ENCODE data around the gene PIGC. TPM values are rescaled to one million over a fixed set of nuclear protein-coding genes. Genes with fewer than 3 reads are reported as not detected.

Gene PIGC
- polyA plus RNA-seq, 6 donors from 2014 or later = 70.8 to 127 (median 94.5) TPM

GRCh38 chr1:172477216-172477615 is 33.3 kb upstream of the PIGC start:
- Mint-ChIP-seq H3K4me1 (peaks cover 0 to 5% (median 0%) of the 10 kb centered on the region in 3 donors), H3K27ac (no peak overlapping the region), H3K4me3 (no peak overlapping the region), H3K9me3 (no peaks in the 10 kb centered on the region), H3K27me3 (peaks cover 0 to 13% (median 4%) of the 10 kb centered on the region in 3 donors), H3K36me3 (no peaks in the 10 kb centered on the region)
- DNase-seq = no peak
- ATAC-seq (ENCODE audit: low read depth in 2 of 2) = no peak

DNA sequence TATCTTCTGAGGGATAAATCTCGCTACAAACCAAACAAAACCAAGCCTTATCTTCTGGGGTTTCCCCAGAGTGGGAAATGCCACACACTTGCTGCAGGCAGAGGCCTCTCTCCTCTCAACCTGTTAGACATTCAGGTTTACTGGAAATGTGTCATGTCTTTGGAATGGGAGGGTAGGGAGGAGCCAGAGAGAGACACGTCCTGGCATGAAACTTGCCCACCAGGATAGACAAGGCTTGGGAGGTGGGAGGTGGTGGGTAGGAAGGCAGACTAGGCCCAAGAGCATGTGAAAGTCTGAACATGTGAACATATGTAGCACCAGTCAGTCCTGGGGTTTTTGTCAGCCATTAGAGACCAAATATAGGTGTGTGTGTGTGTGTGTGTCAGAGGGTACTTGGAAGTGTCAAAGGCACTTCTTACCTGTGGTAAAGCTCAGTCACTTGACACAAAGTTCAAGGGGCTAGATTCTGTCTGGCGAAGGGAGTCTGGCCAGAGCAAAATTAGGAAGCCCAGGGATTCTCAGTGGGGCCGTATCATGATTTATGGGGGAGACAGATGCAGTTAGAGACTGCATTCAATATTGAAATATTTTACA is 32.4 kb upstream of the PIGC start:
- Mint-ChIP-seq H3K9me3 (no peaks in the 10 kb centered on the region), H3K4me1 (peaks cover 0 to 5% (median 0%) of the 10 kb centered on the region in 3 donors), H3K36me3 (no peaks in the 10 kb centered on the region), H3K27me3 (peaks cover 0 to 13% (median 4%) of the 10 kb centered on the region in 3 donors), H3K4me3 (no peak overlapping the region), H3K27ac (peak overlapping the region in 1 of 6 donors; percentile 69)
- ATAC-seq (ENCODE audit: low read depth in 2 of 2) (no peak), DNase-seq (no peak)

- ATAC-seq (ENCODE audit: low read depth in 2 of 2) = no peak
- Mint-ChIP-seq H3K27ac (no peak overlapping the region), H3K4me3 (no peak overlapping the region)
Observed at GRCh38 chr1:172473842-172474241, 30.0 kb upstream of the PIGC start.

GRCh38 chr1:172473302-172473701 is 29.4 kb upstream of the PIGC start:
- Mint-ChIP-seq H3K9me3 (no peaks in the 10 kb centered on the region), H3K4me3 (no peak overlapping the region), H3K27ac (no peak overlapping the region), H3K36me3 (no peaks in the 10 kb centered on the region), H3K27me3 (peaks cover 0 to 5% (median 0%) of the 10 kb centered on the region in 3 donors), H3K4me1 (peaks cover 0 to 5% (median 0%) of the 10 kb centered on the region in 3 donors)
- DNase-seq (no peak), ATAC-seq (ENCODE audit: low read depth in 2 of 2) (no peak)

More at GRCh38 chr1:172473842-172474241, 30.0 kb upstream of the PIGC start:
- Mint-ChIP-seq H3K27me3 (peaks cover 0 to 5% (median 0%) of the 10 kb centered on the region in 3 donors), H3K36me3 (no peaks in the 10 kb centered on the region), H3K4me1 (peaks cover 0 to 5% (median 0%) of the 10 kb centered on the region in 3 donors), H3K9me3 (no peaks in the 10 kb centered on the region)
- no peak for DNase-seq

- peaks cover 0 to 5% (median 0%) of the 10 kb centered on the region in 3 donors for H3K4me1 Mint-ChIP-seq
- H3K27me3 Mint-ChIP-seq = peaks cover 0 to 5% (median 0%) of the 10 kb centered on the region in 3 donors
- DNase-seq (no peak), ATAC-seq (ENCODE audit: low read depth in 2 of 2) (no peak)
- no peak overlapping the region for H3K4me3 Mint-ChIP-seq
- no peaks in the 10 kb centered on the region for H3K9me3 Mint-ChIP-seq
- H3K36me3 Mint-ChIP-seq = no peaks in the 10 kb centered on the region
- peak overlapping the region in 1 of 6 donors; percentile 41 for H3K27ac Mint-ChIP-seq
Observed at GRCh38 chr1:172472495-172472894, 28.6 kb upstream of the PIGC start.

DNA sequence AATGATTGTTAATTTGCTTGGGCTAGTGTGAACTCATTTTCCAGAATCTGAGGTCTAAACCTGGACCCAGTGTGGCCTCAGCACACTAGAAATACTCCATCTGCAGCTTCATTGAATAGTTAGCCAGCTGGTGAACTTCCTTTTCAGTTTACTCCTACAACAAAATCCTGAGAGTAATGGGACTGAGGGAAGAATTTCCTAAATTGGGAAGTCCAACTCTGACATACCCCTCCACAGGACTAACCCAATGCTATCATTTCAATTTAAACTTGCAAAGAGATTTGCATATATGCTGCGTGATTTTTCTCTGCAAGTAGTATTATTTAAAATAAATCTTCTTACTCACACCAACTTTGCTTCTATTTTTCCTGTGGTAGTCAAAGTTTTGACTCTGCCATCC is 27.8 kb upstream of the PIGC start:
- peaks cover 0 to 5% (median 0%) of the 10 kb centered on the region in 3 donors for H3K4me1 Mint-ChIP-seq
- H3K36me3 Mint-ChIP-seq = no peaks in the 10 kb centered on the region
- peaks cover 0 to 5% (median 0%) of the 10 kb centered on the region in 3 donors for H3K27me3 Mint-ChIP-seq

DNA sequence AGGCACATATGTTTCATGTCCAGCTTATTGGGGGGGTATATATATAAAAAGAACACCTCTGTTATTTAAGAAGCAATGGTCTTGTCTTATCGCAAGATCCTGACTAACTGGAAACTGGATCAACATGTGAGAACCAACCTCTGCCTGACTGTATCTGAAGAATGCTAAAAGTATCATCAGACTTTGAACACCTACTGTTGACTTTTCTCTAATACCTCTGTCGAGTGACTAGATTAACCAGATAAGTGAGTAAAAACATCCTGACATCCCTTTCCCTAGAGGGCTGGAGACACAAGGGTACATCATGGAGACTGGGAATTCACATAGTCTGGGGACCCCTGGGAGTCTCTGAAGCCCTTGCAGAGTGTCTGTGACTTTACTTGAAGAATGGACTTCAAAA is 26.3 kb upstream of the PIGC start:
- DNase-seq (no peak), ATAC-seq (ENCODE audit: low read depth in 2 of 2) (no peak)
- Mint-ChIP-seq H3K27me3 (peaks cover 0 to 16% (median 4%) of the 10 kb centered on the region in 3 donors), H3K36me3 (no peaks in the 10 kb centered on the region), H3K4me1 (peaks cover 0 to 5% (median 0%) of the 10 kb centered on the region in 3 donors), H3K9me3 (no peaks in the 10 kb centered on the region), H3K4me3 (no peak overlapping the region), H3K27ac (no peak overlapping the region)

More for the DNA sequence above, 27.8 kb upstream of the PIGC start:
- no peak for DNase-seq
- H3K9me3 Mint-ChIP-seq = no peaks in the 10 kb centered on the region
- no peak overlapping the region for H3K27ac Mint-ChIP-seq
- H3K4me3 Mint-ChIP-seq = no peak overlapping the region
- ATAC-seq (ENCODE audit: low read depth in 2 of 2) = no peak

DNA sequence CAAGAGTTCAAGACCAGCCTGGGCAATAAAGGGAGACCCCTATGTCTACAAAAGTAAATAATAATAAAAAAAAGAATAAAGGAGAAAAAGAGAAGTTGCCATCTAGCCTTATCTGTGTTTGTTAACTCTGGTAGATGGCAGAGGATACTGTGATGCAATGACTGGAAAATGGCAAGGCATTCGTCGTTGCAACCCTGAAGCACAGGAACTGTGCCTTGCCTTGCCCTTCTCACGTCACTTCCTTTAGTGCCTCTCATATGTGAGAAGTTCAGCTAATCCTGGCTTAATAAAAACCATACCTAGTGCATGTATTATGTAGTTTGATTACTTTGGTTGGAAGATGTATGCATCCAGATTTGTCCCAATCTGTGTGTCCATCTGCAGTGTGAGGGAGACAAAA is 25.8 kb upstream of the PIGC start:
- ATAC-seq (ENCODE audit: low read depth in 2 of 2) (no peak), DNase-seq (no peak)
- no peak overlapping the region for H3K4me3 Mint-ChIP-seq
- H3K9me3 Mint-ChIP-seq = no peaks in the 10 kb centered on the region
- no peaks in the 10 kb centered on the region for H3K36me3 Mint-ChIP-seq
- H3K27me3 Mint-ChIP-seq = peaks cover 0 to 16% (median 4%) of the 10 kb centered on the region in 3 donors
- H3K27ac Mint-ChIP-seq = no peak overlapping the region
- H3K4me1 Mint-ChIP-seq = peaks cover 0 to 5% (median 0%) of the 10 kb centered on the region in 3 donors

GRCh38 chr1:172468296-172468695 is 24.4 kb upstream of the PIGC start:
- H3K27ac Mint-ChIP-seq = no peak overlapping the region
- H3K36me3 Mint-ChIP-seq = no peaks in the 10 kb centered on the region
- H3K4me3 Mint-ChIP-seq = no peak overlapping the region
- no peaks in the 10 kb centered on the region for H3K9me3 Mint-ChIP-seq
- H3K27me3 Mint-ChIP-seq = peaks cover 0 to 12% (median 4%) of the 10 kb centered on the region in 3 donors
- ATAC-seq (ENCODE audit: low read depth in 2 of 2) = no peak
- H3K4me1 Mint-ChIP-seq = peaks cover 0 to 5% (median 0%) of the 10 kb centered on the region in 3 donors
- DNase-seq = no peak

GRCh38 chr1:172467446-172467845 is 23.6 kb upstream of the PIGC start:
- Mint-ChIP-seq H3K9me3 (no peaks in the 10 kb centered on the region), H3K4me1 (peaks cover 0 to 1% (median 0%) of the 10 kb centered on the region in 3 donors), H3K4me3 (no peak overlapping the region), H3K27me3 (peaks cover 0 to 11% (median 4%) of the 10 kb centered on the region in 3 donors), H3K27ac (no peak overlapping the region), H3K36me3 (no peaks in the 10 kb centered on the region)
- DNase-seq (no peak), ATAC-seq (ENCODE audit: low read depth in 2 of 2) (no peak)

- peaks cover 0 to 11% (median 4%) of the 10 kb centered on the region in 3 donors for H3K27me3 Mint-ChIP-seq
- no peak overlapping the region for H3K4me3 Mint-ChIP-seq
- no peaks in the 10 kb centered on the region for H3K9me3 Mint-ChIP-seq
- no peaks in the 10 kb centered on the region for H3K4me1 Mint-ChIP-seq
- H3K27ac Mint-ChIP-seq = no peak overlapping the region
- no peaks in the 10 kb centered on the region for H3K36me3 Mint-ChIP-seq
- DNase-seq (no peak), ATAC-seq (ENCODE audit: low read depth in 2 of 2) (no peak)
Observed at GRCh38 chr1:172466795-172467407, 23.0 kb upstream of the PIGC start.

DNA sequence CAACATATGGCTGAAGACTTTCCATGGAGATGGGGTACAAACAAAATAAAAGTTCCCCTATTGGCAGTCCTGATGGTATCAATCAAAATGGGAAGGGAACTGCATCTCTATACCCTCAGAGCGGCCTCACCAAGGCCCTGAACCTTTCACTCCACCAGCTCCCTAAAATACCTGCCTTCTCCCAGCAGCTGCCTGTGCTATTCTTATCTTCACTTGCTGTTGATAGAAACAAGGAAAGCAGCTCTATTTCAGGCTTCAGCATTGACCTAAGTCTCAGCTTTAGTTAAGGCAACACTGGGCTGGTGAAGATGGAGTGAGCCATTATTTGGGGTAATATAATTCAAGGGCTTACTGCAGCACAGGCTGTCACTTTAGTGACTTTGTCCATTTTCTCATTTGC is 21.7 kb upstream of the PIGC start:
- DNase-seq (no peak), ATAC-seq (ENCODE audit: low read depth in 2 of 2) (no peak)
- H3K36me3 Mint-ChIP-seq = no peaks in the 10 kb centered on the region
- H3K27ac Mint-ChIP-seq = peak overlapping the region in 1 of 6 donors; percentile 2
- no peaks in the 10 kb centered on the region for H3K4me1 Mint-ChIP-seq
- H3K27me3 Mint-ChIP-seq = peaks cover 0 to 11% (median 4%) of the 10 kb centered on the region in 3 donors
- H3K9me3 Mint-ChIP-seq = no peaks in the 10 kb centered on the region
- H3K4me3 Mint-ChIP-seq = no peak overlapping the region

DNA sequence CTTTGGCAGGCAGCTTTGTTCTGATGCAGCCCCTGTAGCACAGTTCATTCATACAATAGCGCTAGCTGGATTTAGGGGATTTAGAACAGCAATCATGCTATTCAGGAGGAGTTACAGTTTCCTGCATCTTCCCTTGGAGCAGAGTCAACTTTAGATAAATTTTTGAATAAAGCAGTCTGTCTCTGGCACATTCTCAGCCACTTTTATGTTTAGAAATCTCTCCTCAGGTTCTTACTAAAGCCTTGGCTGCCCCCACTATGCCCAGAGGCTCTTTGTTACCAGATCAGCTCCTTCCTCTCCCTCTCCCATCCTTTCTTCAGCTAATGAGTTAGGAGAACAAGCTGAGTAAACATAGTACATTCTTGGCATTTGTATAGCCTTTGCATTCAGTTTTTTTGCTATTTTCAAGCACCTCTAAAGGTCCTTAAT is 17.0 kb upstream of the PIGC start:
- peaks cover 0 to 20% (median 4%) of the 10 kb centered on the region in 3 donors for H3K27me3 Mint-ChIP-seq

GRCh38 chr1:172460177-172460576 is 16.3 kb upstream of the PIGC start:
- ATAC-seq (ENCODE audit: low read depth in 2 of 2) (no peak), DNase-seq (no peak)
- H3K9me3 Mint-ChIP-seq = no peaks in the 10 kb centered on the region
- H3K27ac Mint-ChIP-seq = no peak overlapping the region
- H3K36me3 Mint-ChIP-seq = no peaks in the 10 kb centered on the region
- no peak overlapping the region for H3K4me3 Mint-ChIP-seq
- H3K27me3 Mint-ChIP-seq = peaks cover 0 to 15% (median under 1%) of the 10 kb centered on the region in 3 donors
- no peaks in the 10 kb centered on the region for H3K4me1 Mint-ChIP-seq

More for the DNA sequence above, 17.0 kb upstream of the PIGC start:
- ATAC-seq (ENCODE audit: low read depth in 2 of 2) = no peak
- Mint-ChIP-seq H3K36me3 (no peaks in the 10 kb centered on the region), H3K9me3 (no peaks in the 10 kb centered on the region), H3K4me1 (no peaks in the 10 kb centered on the region), H3K4me3 (no peak overlapping the region), H3K27ac (no peak overlapping the region)
- DNase-seq = no peak
